Smooth muscle cell (in vitro differentiated cells): ENCODE measurements around the gene DUSP28. TPM values are rescaled to one million over a fixed set of nuclear protein-coding genes. Genes with fewer than 3 reads are reported as not detected.

Experiments
- DNase-seq: peaks from one replicate; lab custom pipeline; 2025; ENCODE audit not compliant: unreplicated experiment; lab: John Stamatoyannopoulos, UW
- H2AFZ ChIP-seq: fragments of 200-600 bp; sonication (generic); 2 replicates; pipeline ENCODE4 v1.6.0; 2016; ENCODE audit warnings: antibody characterized with exemption, low read depth, mild to moderate bottlenecking
- H3F3A ChIP-seq: fragments of 200-600 bp; sonication (generic); 2 replicates; pipeline ENCODE4 v1.6.0; 2017; ENCODE audit warnings: antibody characterized with exemption, low read depth
- H3K27ac ChIP-seq: fragments of 200-600 bp; sonication (generic); 2 replicates; pipeline ENCODE4 v1.5.1; 2016; ENCODE audit warnings: low read depth, mild to moderate bottlenecking
- H3K27me3 ChIP-seq: fragments of 200-600 bp; sonication (generic); 2 replicates; pipeline ENCODE4 v1.6.1; 2016; ENCODE audit warnings: low read depth, mild to moderate bottlenecking
- H3K36me3 ChIP-seq: fragments of 200-600 bp; sonication (generic); 2 replicates; pipeline ENCODE4 v1.5.1; 2016; ENCODE audit warnings: low read depth
- H3K4me1 ChIP-seq: fragments of 200-600 bp; sonication (generic); 2 replicates; pipeline ENCODE4 v1.5.1; 2016; ENCODE audit warnings: low read depth
- H3K4me2 ChIP-seq: fragments of 200-600 bp; sonication (generic); 2 replicates; pipeline ENCODE4 v1.6.0; 2016; ENCODE audit warnings: mild to moderate bottlenecking
- H3K4me3 ChIP-seq: fragments of 200-600 bp; sonication (generic); 2 replicates; pipeline ENCODE4 v1.5.1; 2016; ENCODE audit warnings: mild to moderate bottlenecking
- H3K79me2 ChIP-seq: fragments of 200-600 bp; sonication (generic); 2 replicates; pipeline ENCODE4 v1.6.0; 2016; ENCODE audit warnings: low read depth, mild to moderate bottlenecking
- H3K9ac ChIP-seq: fragments of 200-600 bp; sonication (generic); 2 replicates; pipeline ENCODE4 v1.6.0; 2016; ENCODE audit warnings: low read depth
- H3K9me3 ChIP-seq: fragments of 200-600 bp; sonication (generic); replicated peaks from 2 replicates; pipeline ENCODE4 v1.5.1; 2016; ENCODE audit warnings: low read depth
- H4K20me1 ChIP-seq: fragments of 200-600 bp; sonication (generic); 2 replicates; pipeline ENCODE4 v1.6.0; 2016; ENCODE audit warnings: low read depth
- CTCF ChIP-seq: fragments of 200-600 bp; sonication (generic); IDR thresholded peaks from 2 replicates; pipeline ENCODE4 v1.5.1; 2017; ENCODE audit warnings: borderline replicate concordance, mild to moderate bottlenecking, antibody characterized with exemption; ENCODE audit not compliant: insufficient read depth, poor library complexity, severe bottlenecking
- WGBS: methylation state at CpG from one replicate; pipeline ENCODE4 v1.1.7; 2016; ENCODE audit warnings: low lambda C conversion rate; 5-methylcytosine and 5-hydroxymethylcytosine counted together
- polyA plus RNA-seq: library from polyadenylated mRNA; unstranded; fragments of >200 nt; fragmentation: Nextera tagmentation; extraction: Ambion mirVana; gene quantifications from 2 replicates; pipeline ENCODE4 v1.2.1, GENCODE V29; 2016
- total RNA-seq: library from RNA; depleted of rRNA; stranded (reverse); fragments of >200 nt; gene quantifications from 2 replicates; pipeline ENCODE4 v1.2.3, GENCODE V29; 2014

Gene DUSP28
- total and polyA plus RNA-seq, 2 experiments from 2014 or later: 2.2 to 6.4 TPM

GRCh38 chr2:240557808-240558207 is 2.3 kb upstream of the DUSP28 start, which contains the start of gene ANKMY1:
TSS of gene ANKMY1 (minus strand) at chr2:240557988. CDS start at chr2:240557335, 653 bp downstream.
- Histone ChIP-seq H3K27me3 (no peaks in the 10 kb centered on the region), H3K4me2 (peak within 1 kb of the TSS; percentile 96), H3K27ac (no peak within 1 kb of the TSS), H3K9ac (peak within 1 kb of the TSS; percentile 32), H3K4me3 (peak within 1 kb of the TSS; percentile 62), H3K9me3 (no peaks in the 10 kb centered on the region), H3F3A (peaks cover 14% of the 10 kb centered on the region), H3K36me3 (no peaks in the 10 kb centered on the region), H3K79me2 (peaks cover 17% of the 10 kb centered on the region), H2AFZ (no peak within 1 kb of the TSS), H4K20me1 (peaks cover 35% of the 10 kb centered on the region), H3K4me1 (peaks cover 13% of the 10 kb centered on the region)
- peak; percentile 41 for DNase-seq
- no peak for TF ChIP-seq CTCF
- WGBS: 5% methylated on average over 29 of the region's 47 CpGs

- Histone ChIP-seq H2AFZ (no peak overlapping the region), H3K27ac (no peak overlapping the region), H3K4me2 (peak overlapping the region; percentile 96), H3K9me3 (no peaks in the 10 kb centered on the region), H3F3A (peaks cover 16% of the 10 kb centered on the region), H3K27me3 (no peaks in the 10 kb centered on the region), H3K79me2 (peaks cover 17% of the 10 kb centered on the region), H3K9ac (no peak overlapping the region), H3K4me1 (peaks cover 13% of the 10 kb centered on the region), H3K36me3 (no peaks in the 10 kb centered on the region), H3K4me3 (peak overlapping the region; percentile 62), H4K20me1 (peaks cover 35% of the 10 kb centered on the region)
- 78% methylated on average over 18 of the region's 18 CpGs for WGBS
- no peak for TF ChIP-seq CTCF
- DNase-seq: no peak
Observed at GRCh38 chr2:240558236-240558761, 1.9 kb upstream of the DUSP28 start.

- Histone ChIP-seq H3K27me3 (no peaks in the 10 kb centered on the region), H4K20me1 (peaks cover 35% of the 10 kb centered on the region), H3K36me3 (no peaks in the 10 kb centered on the region), H3F3A (peaks cover 16% of the 10 kb centered on the region), H3K9me3 (no peaks in the 10 kb centered on the region), H3K4me1 (peaks cover 13% of the 10 kb centered on the region), H3K4me3 (peak overlapping the region; percentile 85), H2AFZ (no peak overlapping the region), H3K79me2 (peaks cover 17% of the 10 kb centered on the region), H3K9ac (no peak overlapping the region), H3K4me2 (peak overlapping the region; percentile 96), H3K27ac (no peak overlapping the region)
- DNase-seq: no peak
- no peak for TF ChIP-seq CTCF
- 98% methylated on average over 3 of the region's 3 CpGs for WGBS
Observed at GRCh38 chr2:240559286-240559685, 871 bp upstream of the DUSP28 start.
